NT2/D1 (cell line): ENCODE results near the gene NAA80.

Source experiments
- DNase-seq: peaks from one replicate; pipeline ENCODE4 v3.0.0-alpha.2; 2011; ENCODE audit warnings: low read depth, low spot score
- H3K27me3 ChIP-seq: 2 replicates; pipeline ENCODE4 v1.6.0; 2011; ENCODE audit warnings: mild to moderate bottlenecking; ENCODE audit not compliant: insufficient read length, insufficient read depth
- H3K36me3 ChIP-seq: 2 replicates; pipeline ENCODE4 v1.6.1; 2011; ENCODE audit warnings: mild to moderate bottlenecking, low read length, mixed read lengths; ENCODE audit not compliant: insufficient read depth, insufficient read length
- H3K4me1 ChIP-seq: 2 replicates; pipeline ENCODE4 v1.5.1; 2011; ENCODE audit not compliant: insufficient read depth, insufficient read length
- H3K4me3 ChIP-seq: 2 replicates; pipeline ENCODE4 v1.5.1; 2011; ENCODE audit warnings: low read depth; ENCODE audit not compliant: insufficient read length
- H3K9ac ChIP-seq: 2 replicates; pipeline ENCODE4 v1.6.0; 2011; ENCODE audit warnings: low read depth; ENCODE audit not compliant: insufficient read length
- H3K9me3 ChIP-seq: 2 replicates; pipeline ENCODE4 v1.5.1; 2011; ENCODE audit warnings: mild to moderate bottlenecking, low read length; ENCODE audit not compliant: insufficient read depth
- SUZ12 ChIP-seq: IDR thresholded peaks from 2 replicates; pipeline ENCODE4 v1.6.1; 2011; ENCODE audit not compliant: insufficient read length, insufficient read depth; ENCODE audit errors: extremely low read depth
- YY1 ChIP-seq: IDR thresholded peaks from 2 replicates; pipeline ENCODE4 v1.6.1; 2011; ENCODE audit not compliant: insufficient read length, insufficient read depth
- ZNF274 ChIP-seq: IDR thresholded peaks from 2 replicates; pipeline ENCODE4 v1.6.1; 2011; ENCODE audit warnings: mild to moderate bottlenecking, low read depth, low read length

Gene NAA80

GRCh38 chr3:50298836-50299637 lies at the start of gene NAA80, which contains the start of gene HYAL3:
Gene NAA80 (minus strand): TSS chr3:50299405. CDS start chr3:50297463, 1,942 bp downstream.
Gene HYAL3 (minus strand): TSS chr3:50299405. CDS start chr3:50295602, 3,803 bp downstream.
- peaks cover 9% of the 10 kb centered on the region for H3K36me3 ChIP-seq
- DNase-seq, result peak; percentile 99
- TF ChIP-seq YY1, result no peak
- no peak for TF ChIP-seq ZNF274
- no peak for TF ChIP-seq SUZ12
- H3K4me1 ChIP-seq, result peaks cover 20% of the 10 kb centered on the region
- H3K4me3 ChIP-seq, result peak within 1 kb of the TSS; percentile 93
- no peaks in the 10 kb centered on the region for H3K27me3 ChIP-seq
- no peaks in the 10 kb centered on the region for H3K9me3 ChIP-seq
- peak within 1 kb of the TSS; percentile 95 for H3K9ac ChIP-seq

GRCh38 chr3:50347187-50347813 lies 48.1 kb upstream of the NAA80 start:
- peaks cover 32% of the 10 kb centered on the region for H3K36me3 ChIP-seq
- H3K4me1 ChIP-seq, result peaks cover 15% of the 10 kb centered on the region
- H3K4me3 ChIP-seq, result no peak overlapping the region
- no peaks in the 10 kb centered on the region for H3K9me3 ChIP-seq
- peaks cover 29% of the 10 kb centered on the region for H3K27me3 ChIP-seq
- TF ChIP-seq SUZ12 (no peak), ZNF274 (no peak), YY1 (no peak)
- no peak for DNase-seq
- no peak overlapping the region for H3K9ac ChIP-seq

- DNase-seq, result peak; percentile 54
- TF ChIP-seq ZNF274 (no peak), SUZ12 (no peak), YY1 (no peak)
- H3K36me3 ChIP-seq, result peaks cover 23% of the 10 kb centered on the region
- peaks cover 36% of the 10 kb centered on the region for H3K27me3 ChIP-seq
- no peaks in the 10 kb centered on the region for H3K9me3 ChIP-seq
- peaks cover 16% of the 10 kb centered on the region for H3K4me1 ChIP-seq
- H3K4me3 ChIP-seq, result peak within 1 kb of the TSS; percentile 31
- H3K9ac ChIP-seq, result peak within 1 kb of the TSS; percentile 74
These were observed 46.5 kb upstream of the NAA80 start, which contains the start of gene ZMYND10 for GRCh38 chr3:50345586-50346234. Gene ZMYND10 (minus strand): TSS chr3:50345732. CDS start chr3:50345579, 153 bp downstream.

GRCh38 chr3:50345008-50345407 lies 45.8 kb upstream of the NAA80 start:
- Histone ChIP-seq H3K9ac (peak overlapping the region; percentile 74), H3K4me3 (peak overlapping the region; percentile 31), H3K27me3 (peaks cover 40% of the 10 kb centered on the region), H3K36me3 (peaks cover 23% of the 10 kb centered on the region), H3K4me1 (peaks cover 16% of the 10 kb centered on the region), H3K9me3 (no peaks in the 10 kb centered on the region)
- no peak for TF ChIP-seq YY1
- TF ChIP-seq ZNF274, result no peak
- no peak for TF ChIP-seq SUZ12
- no peak for DNase-seq

GRCh38 chr3:50342813-50343633 lies 43.8 kb upstream of the NAA80 start:
- DNase-seq, result no peak
- Histone ChIP-seq H3K36me3 (peaks cover 8% of the 10 kb centered on the region), H3K9me3 (no peaks in the 10 kb centered on the region), H3K4me1 (peaks cover 18% of the 10 kb centered on the region), H3K4me3 (no peak overlapping the region), H3K9ac (no peak overlapping the region), H3K27me3 (peaks cover 40% of the 10 kb centered on the region)
- TF ChIP-seq SUZ12 (no peak), YY1 (no peak), ZNF274 (no peak)

GRCh38 chr3:50341996-50342650 lies 42.9 kb upstream of the NAA80 start:
- Histone ChIP-seq H3K27me3 (peaks cover 40% of the 10 kb centered on the region), H3K9ac (peak overlapping the region; percentile 44), H3K4me3 (no peak overlapping the region), H3K36me3 (no peaks in the 10 kb centered on the region), H3K9me3 (no peaks in the 10 kb centered on the region), H3K4me1 (peaks cover 18% of the 10 kb centered on the region)
- no peak for TF ChIP-seq YY1
- no peak for TF ChIP-seq ZNF274
- TF ChIP-seq SUZ12, result no peak
- DNase-seq, result no peak
